Astrocyte of the hippocampus (primary cell): ENCODE measurements around the gene GALNT2.

Source experiments
- DNase-seq: peaks from one replicate; pipeline ENCODE4 v3.0.0; 2011; ENCODE audit warnings: low read depth, low spot score

GALNT2 gene

DNA sequence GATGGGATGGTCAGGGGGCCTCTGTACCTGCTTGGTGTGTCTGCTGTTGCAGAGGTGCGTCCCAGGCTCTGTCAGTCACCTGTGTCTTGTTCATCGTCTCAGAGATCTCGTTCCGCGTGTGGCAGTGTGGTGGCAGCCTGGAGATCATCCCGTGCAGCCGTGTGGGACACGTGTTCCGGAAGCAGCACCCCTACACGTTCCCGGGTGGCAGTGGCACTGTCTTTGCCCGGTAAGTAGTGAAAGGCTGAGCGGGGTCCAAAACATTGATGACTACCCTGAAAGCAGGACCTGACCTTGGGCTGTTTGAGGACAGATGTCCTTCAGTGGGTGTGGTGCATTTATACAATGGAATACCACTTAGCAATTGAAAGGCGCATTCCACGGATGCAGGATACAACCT is 188.1 kb downstream of the GALNT2 start:
- no peak for DNase-seq

DNA sequence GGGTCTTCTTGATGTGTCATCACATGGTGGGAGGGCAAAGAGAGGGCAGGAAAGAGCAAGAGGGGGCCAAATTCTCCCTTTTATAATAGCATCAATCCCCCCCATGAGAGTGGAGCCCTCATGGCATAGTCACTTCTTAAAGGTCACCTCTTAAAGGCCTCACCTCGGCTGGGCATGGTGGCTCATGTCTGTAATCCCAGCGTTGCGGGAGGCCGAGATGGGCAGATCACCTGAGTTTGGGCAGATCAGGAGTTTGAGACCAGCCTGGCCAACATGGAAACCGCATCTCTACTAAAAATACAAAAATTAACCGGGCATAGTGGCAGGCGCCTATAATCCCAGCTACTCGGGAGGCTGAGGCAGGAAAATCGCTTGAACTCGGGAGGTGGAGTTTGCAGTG is 189.0 kb downstream of the GALNT2 start:
- DNase-seq: no peak

DNA sequence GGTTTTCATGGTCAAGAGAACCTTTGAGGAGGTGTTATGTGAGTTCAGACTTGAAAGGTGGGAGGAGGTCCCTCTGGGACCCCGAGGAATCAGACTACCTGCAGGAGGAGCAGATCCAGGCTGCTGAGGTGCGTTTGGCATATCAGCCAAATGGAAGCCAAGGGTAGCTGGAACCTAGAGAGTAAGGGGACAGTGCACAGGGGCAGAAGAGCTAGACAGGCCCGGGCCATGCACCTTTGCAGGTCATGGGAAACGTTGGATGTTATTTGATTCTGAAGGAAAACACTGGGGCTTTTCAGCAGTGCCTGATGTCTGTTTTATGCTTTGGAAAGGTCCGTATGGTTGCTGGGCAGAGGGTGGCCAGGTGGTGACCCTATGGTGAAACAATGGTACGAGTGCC is 189.9 kb downstream of the GALNT2 start:
- DNase-seq: no peak

DNA sequence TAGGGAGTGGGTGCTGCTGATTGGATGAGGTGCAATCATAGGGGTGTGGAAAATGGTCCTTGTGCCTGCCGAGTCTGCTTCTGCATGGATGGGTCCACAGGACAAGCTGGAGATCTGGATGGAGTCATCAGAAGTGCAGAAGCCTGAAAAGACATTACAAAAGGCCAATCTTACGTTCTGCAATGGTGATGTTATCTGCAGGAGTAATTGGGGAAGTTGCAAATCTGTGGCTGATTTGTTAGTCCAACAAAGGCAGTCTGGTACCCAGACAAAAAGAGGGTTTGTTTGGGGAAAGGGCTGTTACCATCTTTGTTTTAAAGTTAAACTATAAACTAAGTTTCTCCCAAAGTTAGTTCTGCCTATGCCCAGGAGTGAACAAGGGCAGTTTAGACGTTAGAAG is 192.6 kb downstream of the GALNT2 start:
- DNase-seq: no peak

GRCh38 chr1:230260831-230261230 is 193.8 kb downstream of the GALNT2 start:
- no peak for DNase-seq

GRCh38 chr1:230261928-230262650 is 195.1 kb downstream of the GALNT2 start:
- no peak for DNase-seq

GRCh38 chr1:230262867-230263567 is 196.0 kb downstream of the GALNT2 start:
- DNase-seq: no peak

DNA sequence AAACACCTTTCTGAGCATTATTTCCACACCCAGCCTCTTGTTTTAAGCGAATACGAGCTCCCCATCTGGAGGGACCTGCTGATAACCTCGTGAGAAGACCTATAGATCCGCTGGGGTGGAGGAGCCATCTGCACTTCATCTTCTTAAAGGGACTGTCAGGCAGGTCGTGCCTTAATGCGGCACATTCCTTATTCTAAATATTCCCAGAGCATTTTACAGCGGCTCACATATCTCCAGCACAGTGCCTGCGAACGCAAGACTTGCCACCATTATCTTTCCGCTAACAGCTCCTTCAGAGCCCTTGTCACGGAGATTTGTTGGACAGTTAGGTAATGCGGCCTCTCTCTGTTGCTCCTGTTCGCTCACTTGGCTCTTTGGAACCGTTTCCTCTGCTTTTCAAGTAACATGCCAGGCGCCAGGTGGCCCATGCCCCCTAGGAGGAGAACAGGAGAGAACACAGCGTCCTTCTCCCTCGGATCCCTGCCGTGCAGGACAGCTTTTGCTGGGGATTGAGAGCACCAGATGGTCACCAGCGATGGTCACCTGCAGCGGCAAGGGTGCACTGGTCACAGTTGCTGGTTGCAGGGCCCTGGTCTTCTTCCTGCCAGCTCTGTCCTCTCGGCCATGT is 196.6 kb downstream of the GALNT2 start:
- no peak for DNase-seq

- DNase-seq: no peak
Measured at GRCh38 chr1:230264342-230264741, 197.3 kb downstream of the GALNT2 start.

DNA sequence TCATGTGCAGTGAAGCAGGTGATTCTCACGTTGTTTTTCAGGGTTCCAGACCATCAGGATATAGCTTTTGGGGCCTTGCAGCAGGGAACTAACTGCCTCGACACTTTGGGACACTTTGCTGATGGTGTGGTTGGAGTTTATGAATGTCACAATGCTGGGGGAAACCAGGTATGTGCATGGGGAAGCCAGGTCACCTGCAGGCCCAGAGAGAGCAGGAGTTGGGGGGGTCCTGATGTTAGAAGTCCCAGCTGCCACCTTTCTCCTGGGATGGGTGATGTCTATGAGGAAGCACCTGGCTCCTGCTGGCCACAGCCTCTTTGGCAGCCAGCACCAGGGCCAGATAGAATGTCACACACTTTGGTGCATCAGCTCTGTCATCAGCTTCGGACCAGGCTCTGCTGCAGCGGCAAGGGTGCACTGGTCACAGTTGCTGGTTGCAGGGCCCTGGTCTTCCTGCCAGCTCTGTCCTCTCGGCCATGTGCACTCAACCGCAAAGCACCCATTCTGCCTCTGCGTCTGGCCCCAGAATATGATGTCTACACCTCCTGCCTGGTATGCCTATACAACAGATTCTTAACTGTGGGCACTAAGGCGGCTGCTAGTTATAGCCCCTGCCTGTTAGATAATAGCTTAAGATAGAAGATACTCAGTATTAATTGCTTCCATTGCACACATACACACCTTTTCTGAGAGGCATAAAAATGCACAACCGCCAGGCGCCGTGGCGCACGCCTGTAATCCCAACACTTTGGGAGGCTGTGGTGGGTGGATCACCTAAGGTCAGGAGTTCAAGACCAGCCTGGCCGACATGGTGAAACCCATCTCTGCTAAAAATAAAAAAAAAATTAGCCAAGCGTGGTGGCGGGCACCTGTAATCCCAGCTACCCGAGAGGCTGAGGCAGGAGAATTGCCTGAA is 198.4 kb downstream of the GALNT2 start:
- no peak for DNase-seq

DNA sequence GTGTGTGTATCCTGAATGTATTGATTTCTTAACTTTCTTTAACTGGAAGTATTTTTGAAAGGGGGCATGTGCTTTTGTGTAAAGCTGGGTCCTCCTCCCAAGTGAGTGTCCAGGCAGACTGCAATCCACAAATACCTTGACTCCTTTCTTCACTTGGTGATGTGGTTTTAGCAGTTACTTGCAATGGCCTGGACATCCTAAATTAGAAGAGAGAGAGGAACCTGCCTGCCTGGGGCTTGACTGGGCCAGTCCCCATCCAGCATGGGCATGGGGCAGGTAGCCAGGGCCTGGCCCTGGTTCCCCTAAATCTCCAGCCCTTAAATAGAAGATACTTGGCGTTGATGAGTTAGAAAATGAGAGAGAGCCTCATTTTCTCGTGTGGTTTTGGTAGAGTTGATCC is 199.4 kb downstream of the GALNT2 start:
- no peak for DNase-seq

DNA sequence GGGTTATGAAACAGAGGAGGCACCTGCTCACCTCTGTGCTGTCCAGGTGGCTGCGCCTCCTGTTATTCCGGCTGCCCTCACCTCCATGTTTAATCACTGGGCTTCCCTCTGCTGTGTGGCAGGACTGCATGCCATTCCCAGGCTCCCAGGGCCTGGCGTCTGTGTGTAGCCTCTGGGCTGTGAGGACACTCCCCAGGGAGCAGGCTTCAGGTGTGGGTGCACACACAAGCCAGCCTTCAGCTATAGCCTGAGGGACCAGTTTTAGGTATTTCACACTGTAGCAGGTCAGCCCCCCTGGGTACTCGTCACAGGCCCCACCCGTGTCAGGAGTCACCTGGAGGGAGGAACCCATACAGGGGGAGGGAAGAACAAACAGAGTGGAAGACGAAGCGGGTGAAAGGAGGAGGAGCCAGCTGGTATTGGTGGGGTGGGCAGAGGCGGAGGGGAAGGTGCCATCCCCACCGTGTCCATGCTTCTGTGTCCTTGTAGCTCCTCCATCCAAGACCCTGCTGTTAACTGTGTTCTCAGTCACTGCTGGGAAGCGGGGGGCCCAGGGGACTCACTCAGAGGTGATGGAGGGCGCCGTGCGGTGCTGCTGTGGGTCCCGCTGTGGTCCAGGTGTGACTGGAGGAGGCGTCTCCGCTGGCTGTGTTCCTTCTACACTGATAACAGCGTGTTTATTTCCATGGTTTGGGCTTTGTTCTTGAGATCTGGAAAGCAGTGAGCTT is 200.5 kb downstream of the GALNT2 start:
- no peak for DNase-seq

- DNase-seq: peak; percentile 80
Measured at GRCh38 chr1:230268371-230269170, 201.5 kb downstream of the GALNT2 start.

- DNase-seq: no peak
Measured at GRCh38 chr1:230270185-230270558, 203.1 kb downstream of the GALNT2 start.

DNA sequence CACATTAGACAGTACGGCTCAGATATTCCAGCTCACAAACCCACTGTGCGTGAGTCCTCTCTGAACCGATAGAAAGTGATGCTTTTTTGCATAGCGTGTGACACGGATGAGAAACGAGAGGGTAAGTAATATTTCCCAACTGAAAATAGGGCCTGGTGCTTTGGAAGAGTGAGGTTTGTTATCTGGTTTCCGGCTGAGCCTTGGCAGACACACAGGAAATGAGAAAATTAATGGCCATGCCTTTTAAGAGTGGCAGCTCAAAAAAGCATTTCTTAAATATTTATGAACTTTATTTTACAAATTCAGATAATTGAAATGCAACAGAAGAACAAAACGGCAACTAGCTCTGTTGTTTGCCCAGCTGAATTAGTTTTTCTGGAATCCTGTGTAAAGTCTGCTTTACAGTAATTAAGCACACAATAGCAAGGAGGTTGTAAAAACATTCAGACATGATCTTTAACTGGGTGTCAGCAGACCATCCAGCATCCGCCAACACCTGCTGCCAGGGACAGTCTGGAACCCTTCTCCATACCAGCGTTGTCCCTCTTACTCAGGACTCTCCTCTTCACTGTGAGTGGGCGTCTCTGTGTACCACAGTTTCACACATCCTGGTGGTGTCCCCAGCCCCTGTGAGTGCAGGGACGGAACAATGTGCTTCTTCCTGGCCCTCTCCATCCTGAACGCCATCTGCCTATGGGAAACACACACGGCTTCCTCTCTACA is 203.7 kb downstream of the GALNT2 start:
- peak; percentile 42 for DNase-seq

GRCh38 chr1:230271300-230272035 is 204.4 kb downstream of the GALNT2 start:
- DNase-seq: no peak

GRCh38 chr1:230272557-230272956 is 205.5 kb downstream of the GALNT2 start:
- DNase-seq: no peak

DNA sequence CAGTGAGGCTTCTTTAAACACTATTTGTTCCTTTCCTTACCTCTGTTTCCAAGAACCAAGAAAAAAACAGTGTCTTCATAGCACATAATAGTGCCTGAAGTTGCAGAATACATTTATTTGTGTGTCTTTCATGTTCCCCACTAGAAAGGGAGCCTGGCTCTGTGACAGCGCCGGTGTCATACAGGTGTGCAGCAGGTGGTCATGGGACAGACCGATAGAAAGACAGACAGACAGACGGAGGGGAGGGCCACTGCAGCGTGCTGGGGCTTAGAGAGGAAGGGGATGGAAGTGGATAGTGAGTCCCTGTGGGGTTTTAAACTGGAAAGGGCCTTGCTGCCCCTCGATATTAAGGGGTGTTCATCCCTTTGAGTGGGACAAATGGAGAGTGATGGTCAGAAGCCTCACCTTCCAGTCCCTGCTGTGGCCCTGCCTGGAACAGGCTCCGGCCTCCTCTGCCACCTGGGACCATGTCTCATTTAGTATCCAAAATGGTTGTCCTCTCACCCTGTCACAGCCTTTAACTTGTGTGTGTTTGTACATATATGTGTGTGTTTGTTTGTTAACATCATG is 206.2 kb downstream of the GALNT2 start:
- DNase-seq: no peak

GRCh38 chr1:230274254-230274653 is 207.2 kb downstream of the GALNT2 start:
- DNase-seq: no peak
